GM13976 (cell line): ENCODE data around the gene PHLDA1.

Source experiments
- DNase-seq: peaks from one replicate; pipeline ENCODE4 v3.0.0; 2012; ENCODE audit warnings: low spot score
- CTCF ChIP-seq: IDR thresholded peaks from 2 replicates; pipeline ENCODE4 v1.5.1; 2012; ENCODE audit warnings: borderline replicate concordance, mild to moderate bottlenecking; ENCODE audit not compliant: insufficient read depth; ENCODE audit errors: extremely low read depth, missing control alignments, control extremely low read depth
- in situ Hi-C: fragments of 300-500 bp; cut with MboI; formaldehyde crosslinking; loops from one replicate; pipeline ENCODE4 v1.12.0; 2022; ENCODE audit warnings: low sequenced_read_pairs, mixed read lengths, inconsistent platforms; ENCODE audit not compliant: unreplicated experiment

Gene PHLDA1

GRCh38 chr12:76032043-76032981 is 736 bp upstream of the PHLDA1 start:
- peak; percentile 72 for DNase-seq
- in situ Hi-C loops, result loop anchor here (25.0 kb wide), 1 partner anchor 695 kb away; the partner anchor contains the start of genes CAPS2 and GLIPR1L1
- no peak for TF ChIP-seq CTCF

GRCh38 chr12:76031081-76031413 is 529 bp downstream of the PHLDA1 start:
- no peak for TF ChIP-seq CTCF
- in situ Hi-C loops, result loop anchor here (25.0 kb wide), 1 partner anchor 694 kb away; the partner anchor contains the start of genes CAPS2 and GLIPR1L1
- DNase-seq, result no peak

DNA sequence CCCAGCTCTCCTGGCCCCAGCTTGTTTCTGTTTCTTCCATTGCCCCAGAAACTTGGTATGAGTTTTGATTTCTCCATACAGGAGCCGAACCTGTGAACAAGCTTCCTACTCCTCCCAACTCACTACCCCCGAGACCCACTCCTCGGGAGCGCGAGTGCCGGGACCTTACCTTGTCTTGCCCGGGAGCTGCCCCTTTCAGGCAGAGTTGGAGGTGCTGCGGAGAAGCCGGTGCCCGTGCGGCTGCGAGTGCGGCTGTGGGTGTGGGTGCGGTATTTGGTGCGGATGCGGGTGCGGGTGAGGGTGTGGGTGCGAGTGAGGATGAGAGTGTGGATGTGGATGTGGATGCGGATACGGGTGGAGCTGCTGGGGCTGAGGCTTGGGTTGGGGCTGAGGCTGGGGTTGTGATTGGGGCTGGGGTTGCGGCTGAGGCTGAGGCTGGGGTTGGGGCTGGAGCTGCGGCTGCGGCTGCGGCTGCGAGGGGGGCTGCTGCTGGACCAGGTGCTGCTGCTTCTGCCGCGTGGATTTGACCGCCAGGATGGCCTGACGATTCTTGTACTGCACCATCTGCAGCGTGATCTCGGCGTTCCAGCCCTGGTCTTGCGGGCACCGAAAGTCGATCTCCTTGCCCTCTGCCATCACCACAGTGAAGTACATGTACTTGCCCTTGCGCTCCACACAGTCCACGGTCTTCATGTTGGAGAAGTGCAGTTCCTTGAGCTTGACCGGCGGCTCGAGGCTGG is 1.1 kb downstream of the PHLDA1 start:
- peak; percentile 50 for DNase-seq
- no peak for TF ChIP-seq CTCF
- in situ Hi-C loops, result loop anchor here (25.0 kb wide), 1 partner anchor 693 kb away; the partner anchor contains the start of genes CAPS2 and GLIPR1L1

DNA sequence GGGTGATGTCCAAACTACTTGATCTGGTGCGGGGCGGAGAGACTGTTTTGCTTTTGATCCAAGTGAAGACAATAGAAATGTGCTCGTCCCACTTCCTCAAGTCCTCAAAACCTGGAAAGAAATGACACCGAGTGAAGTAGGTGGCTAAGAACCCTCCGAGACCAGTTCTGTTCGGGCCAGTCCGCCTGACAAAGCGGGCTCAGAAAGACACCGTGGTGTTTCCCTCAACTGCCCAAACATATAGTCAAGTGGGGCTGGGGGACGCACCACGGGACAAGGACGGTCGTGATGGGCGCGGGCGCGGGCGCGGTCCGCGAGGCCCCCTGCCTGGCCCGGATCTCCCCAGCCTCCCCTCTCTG is 1.6 kb downstream of the PHLDA1 start:
- in situ Hi-C loops, result loop anchor here (25.0 kb wide), 1 partner anchor 693 kb away; the partner anchor contains the start of genes CAPS2 and GLIPR1L1
- DNase-seq, result peak; percentile 33
- no peak for TF ChIP-seq CTCF

DNA sequence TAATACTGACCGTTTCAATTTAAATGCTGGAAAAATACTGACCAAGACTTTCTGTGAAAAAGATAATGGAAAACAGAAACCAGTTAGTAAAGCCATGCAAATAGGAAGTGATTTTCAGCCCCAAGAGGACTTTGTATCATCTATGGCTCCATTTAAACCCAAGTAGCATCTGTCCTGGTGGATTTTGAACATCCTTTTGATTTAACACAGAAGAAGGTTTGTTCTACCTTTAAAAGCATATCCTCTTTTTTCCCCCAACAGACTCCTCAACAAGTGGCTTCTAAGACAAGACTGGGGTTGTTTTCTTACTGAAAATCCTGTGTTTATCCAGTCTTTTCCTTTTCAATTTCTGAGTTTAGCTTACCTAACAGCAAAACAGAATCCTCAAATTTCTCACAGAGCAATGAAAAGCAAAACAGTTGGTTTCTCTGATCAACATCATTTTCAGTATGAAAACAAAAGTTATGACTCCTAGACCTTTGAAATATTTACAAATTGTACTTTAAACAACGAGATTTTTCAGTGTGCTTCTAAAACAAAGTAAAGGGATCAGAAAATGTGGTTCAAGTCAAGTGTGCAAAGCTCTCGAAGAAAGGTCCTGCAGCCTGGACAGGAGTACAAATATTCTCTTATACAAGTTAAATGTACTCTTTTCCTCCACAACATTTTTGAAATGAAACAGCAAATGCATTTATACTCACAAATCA is 2.9 kb downstream of the PHLDA1 start:
- DNase-seq, result no peak
- in situ Hi-C loops, result loop anchor here (25.0 kb wide), 1 partner anchor 691 kb away; the partner anchor contains the start of genes CAPS2 and GLIPR1L1
- no peak for TF ChIP-seq CTCF

DNA sequence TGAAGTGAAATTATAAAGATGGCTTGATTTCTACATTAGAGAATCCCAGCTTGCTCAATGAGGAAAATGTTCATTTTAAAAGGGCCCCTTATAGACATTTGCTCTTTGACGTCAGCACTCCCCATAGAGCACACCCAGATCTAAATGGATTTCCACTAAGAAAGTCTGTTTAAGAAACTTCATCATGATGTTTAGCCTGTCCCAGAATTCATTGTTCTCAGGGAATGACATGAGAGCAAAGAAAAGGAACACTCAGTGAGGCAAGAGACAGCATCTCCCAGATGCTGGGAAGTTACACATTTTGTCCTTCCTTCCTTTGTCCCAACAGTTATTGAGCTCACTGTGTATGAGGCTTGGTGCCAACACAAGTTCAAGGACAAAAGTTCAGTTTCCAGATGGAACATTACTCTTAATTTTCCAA is 4.9 kb downstream of the PHLDA1 start:
- in situ Hi-C loops, result loop anchor here (25.0 kb wide), 1 partner anchor 689 kb away; the partner anchor contains the start of genes CAPS2 and GLIPR1L1
- TF ChIP-seq CTCF, result no peak
- DNase-seq, result no peak
